Small intestine (tissue), 7 donors: Measurements from ENCODE around the gene PRKG2. TPM values are rescaled to one million over a fixed set of nuclear protein-coding genes. Genes with fewer than 3 reads are reported as not detected.

Experiments used
- DNase-seq, 2 donors: peaks; one replicate each; pipeline versions ENCODE4 v3.0.0 to v3.0.0-alpha.2; 2013
- FAIRE-seq: peaks from 2 replicates; lab custom pipeline; 2012; peaks lifted over from hg19 to GRCh38; lab: Jason Lieb, UNC
- H3K27ac ChIP-seq, 3 donors: one replicate each; pipeline ENCODE4 v1.5.1; 2013; ENCODE audit warnings: low read length in 2 of 3, mild to moderate bottlenecking in 2 of 3, control low read depth in 1 of 3, inconsistent platforms in 1 of 3, low read depth in 1 of 3, moderate library complexity in 1 of 3
- H3K27me3 ChIP-seq, 3 donors: one replicate each; pipeline ENCODE4 v1.6.1; 2013; ENCODE audit warnings: low read length in 3 of 3, inconsistent platforms in 1 of 3; ENCODE audit not compliant: control insufficient read depth in 3 of 3, insufficient read depth in 3 of 3
- H3K36me3 ChIP-seq, 3 donors: one replicate each; pipeline ENCODE4 v1.6.1; 2013; ENCODE audit warnings: low read length in 3 of 3, inconsistent platforms in 1 of 3, low read depth in 1 of 3, mild to moderate bottlenecking in 1 of 3, moderate library complexity in 1 of 3; ENCODE audit not compliant: control insufficient read depth in 3 of 3, insufficient read depth in 2 of 3
- H3K4me1 ChIP-seq, 3 donors: one replicate each; pipeline ENCODE4 v1.6.1; 2013; ENCODE audit warnings: low read length in 2 of 3, inconsistent platforms in 1 of 3, low read depth in 1 of 3, mild to moderate bottlenecking in 1 of 3, moderate library complexity in 1 of 3; ENCODE audit not compliant: control insufficient read depth in 3 of 3, insufficient read depth in 2 of 3
- H3K4me3 ChIP-seq, 3 donors: one replicate each; pipeline ENCODE4 v1.5.1; 2013; ENCODE audit warnings: low read length in 3 of 3, control low read depth in 1 of 3, inconsistent platforms in 1 of 3, low read depth in 1 of 3, mild to moderate bottlenecking in 1 of 3, moderate library complexity in 1 of 3
- H3K9me3 ChIP-seq, 2 donors: one replicate each; pipeline ENCODE4 v1.6.1; 2013; ENCODE audit warnings: low read depth in 1 of 2, low read length in 1 of 2; ENCODE audit not compliant: control insufficient read depth in 2 of 2, insufficient read depth in 1 of 2
- WGBS, 3 donors: extraction: QIAGEN DNeasy Blood & Tissue Kit; methylation state at CpG; one replicate each; pipeline ENCODE4 v1.1.7; 2013; 5-methylcytosine and 5-hydroxymethylcytosine counted together
- polyA plus RNA-seq, 4 donors: library from polyadenylated mRNA; stranded (reverse) in 3 of 4; unstranded in 1 of 4; fragments of 200-250 nt in 3 of 4; fragments of 120-200 nt in 1 of 4; gene quantifications; one replicate each; pipeline versions ENCODE4 v1.2.1 to v1.2.3, GENCODE V29; 2013
- donor health status: healthy with polysubstance abuse.
- donor health status: control.
- donor health status: control.
- donor health status: Bipolar disorder and iron deficiency.
- donor health status: healthy.

Gene PRKG2
- polyA plus RNA-seq, 4 donors: 2.1 to 82.5 (median 20.1) TPM

DNA sequence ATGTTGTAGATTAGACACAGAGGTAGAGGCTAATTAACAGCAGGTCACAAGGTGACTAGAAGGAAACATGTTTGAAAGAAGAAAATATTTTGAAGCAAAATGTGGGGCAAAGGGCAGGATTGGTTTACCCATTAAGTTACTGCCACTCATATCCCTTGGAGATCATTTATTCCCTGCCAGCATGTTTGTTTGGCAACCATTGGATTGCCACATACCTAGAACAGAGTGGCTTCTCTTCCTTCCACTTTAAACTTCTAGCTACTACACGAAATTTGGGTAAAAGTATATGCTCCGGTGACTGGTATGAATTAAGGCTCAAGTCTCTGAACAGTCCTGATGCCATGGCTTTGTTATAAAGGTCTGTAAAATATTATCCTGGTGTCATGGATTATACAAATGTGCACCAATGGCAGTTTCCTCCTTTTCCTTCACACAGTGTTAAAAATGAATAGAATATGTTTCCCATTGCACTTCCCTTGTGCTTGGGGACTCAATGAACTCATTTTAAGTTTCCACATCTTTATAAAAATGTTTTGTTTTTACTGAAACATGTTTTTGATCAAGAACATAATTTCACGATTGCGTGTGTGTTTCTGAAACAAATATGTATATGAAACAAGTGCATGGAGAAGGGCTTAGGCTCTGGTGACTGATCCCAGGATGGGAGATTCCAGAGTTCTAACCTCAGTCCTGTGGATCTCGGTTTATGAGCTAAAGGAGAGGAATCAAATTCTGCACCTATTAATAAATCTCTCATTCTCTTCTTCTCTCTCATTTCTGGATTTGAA is 172.2 kb downstream of the PRKG2 start:
- no peak overlapping the region for H3K4me3 ChIP-seq
- H3K9me3 ChIP-seq: no peaks in the 10 kb centered on the region
- no peak overlapping the region for H3K27ac ChIP-seq
- no peak for FAIRE-seq
- no peak for DNase-seq
- WGBS, 3 donors: 84 to 88% (median 87%) methylated on average over 5 of the region's 5 CpGs
- peaks cover 0 to 4% (median 0%) of the 10 kb centered on the region in 3 donors for H3K36me3 ChIP-seq
- H3K4me1 ChIP-seq: peaks cover 0 to 7% (median 2%) of the 10 kb centered on the region in 3 donors
- H3K27me3 ChIP-seq: no peaks in the 10 kb centered on the region

GRCh38 chr4:81040012-81040659 is 174.9 kb downstream of the PRKG2 start:
- FAIRE-seq (no peak), DNase-seq (peak; percentile 61 to 65)
- no peak overlapping the region for H3K27ac ChIP-seq
- H3K9me3 ChIP-seq: no peaks in the 10 kb centered on the region
- H3K36me3 ChIP-seq: no peaks in the 10 kb centered on the region
- peaks cover 0 to 7% (median 2%) of the 10 kb centered on the region in 3 donors for H3K4me1 ChIP-seq
- H3K4me3 ChIP-seq: no peak overlapping the region
- no peaks in the 10 kb centered on the region for H3K27me3 ChIP-seq
- 11 to 16% (median 14%) methylated on average over 4 of the region's 4 CpGs for WGBS, 3 donors

DNA sequence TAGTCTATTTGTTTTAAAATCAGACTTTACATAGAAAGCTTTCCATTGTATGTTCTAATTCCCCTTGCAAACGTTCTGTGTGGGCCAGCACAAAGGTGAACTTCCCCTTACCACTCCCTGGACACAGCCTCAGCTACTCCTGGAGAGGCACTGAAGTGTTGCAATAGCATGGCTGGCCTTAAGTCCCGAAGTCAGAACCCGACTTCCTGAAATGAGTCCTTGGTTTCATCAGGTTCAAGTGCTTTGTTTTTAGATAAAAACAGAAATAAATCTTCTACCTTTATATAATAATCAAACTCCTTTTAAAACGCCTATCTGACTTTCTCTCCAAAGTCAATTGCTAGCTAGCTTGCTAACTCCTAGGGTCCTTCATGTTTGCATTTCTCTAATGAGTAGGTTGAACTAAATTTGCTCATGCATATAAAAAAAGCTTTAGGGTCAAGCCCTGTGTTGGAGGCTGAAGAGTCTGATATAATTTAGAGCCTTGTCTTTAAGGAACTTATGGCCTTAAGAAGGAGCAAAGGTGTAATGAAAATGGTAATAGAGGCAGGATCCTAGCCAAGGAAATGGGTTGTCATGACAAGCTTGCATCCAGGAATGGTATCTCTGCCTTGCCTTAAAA is 175.6 kb downstream of the PRKG2 start:
- Histone ChIP-seq H3K27me3 (no peaks in the 10 kb centered on the region), H3K4me3 (no peak overlapping the region), H3K27ac (no peak overlapping the region), H3K9me3 (no peaks in the 10 kb centered on the region), H3K36me3 (no peaks in the 10 kb centered on the region), H3K4me1 (peaks cover 0 to 7% (median 2%) of the 10 kb centered on the region in 3 donors)
- FAIRE-seq: no peak
- DNase-seq: peak; percentile 38 to 63
- 11 to 26% (median 14%) methylated on average over 4 of the region's 4 CpGs for WGBS, 3 donors

- peaks cover 0 to 7% (median 2%) of the 10 kb centered on the region in 3 donors for H3K4me1 ChIP-seq
Observed at GRCh38 chr4:81038636-81039350, 176.2 kb downstream of the PRKG2 start.

More at GRCh38 chr4:81038636-81039350, 176.2 kb downstream of the PRKG2 start:
- Histone ChIP-seq H3K36me3 (no peaks in the 10 kb centered on the region), H3K27me3 (no peaks in the 10 kb centered on the region), H3K4me3 (no peak overlapping the region), H3K9me3 (no peaks in the 10 kb centered on the region), H3K27ac (no peak overlapping the region)
- no peak for FAIRE-seq
- DNase-seq: no peak
- 33 to 54% (median 53%) methylated on average over 1 of the region's 1 CpG for WGBS, 3 donors

Other genes with a start within 250 kb of the PRKG2 start
- gene BMP3, start 184.5 kb downstream of the PRKG2 start, polyA plus RNA-seq: 10 to 100 TPM in 1 of 4 donors, 1 to 10 TPM in 1, under 1 TPM in 1, not detected in 1; 0.45 to 14.1 (median 7.8) TPM